HG03378 (cell line): ENCODE measurements around the gene C1orf87.

ENCODE experiments used
- ATAC-seq: cut with Tn5 transposase; IDR thresholded peaks from one replicate; pipeline ENCODE4 v1.9.1; 2021; ENCODE audit warnings: mild to moderate bottlenecking, moderate library complexity; ENCODE audit not compliant: unreplicated experiment

Gene C1orf87

DNA sequence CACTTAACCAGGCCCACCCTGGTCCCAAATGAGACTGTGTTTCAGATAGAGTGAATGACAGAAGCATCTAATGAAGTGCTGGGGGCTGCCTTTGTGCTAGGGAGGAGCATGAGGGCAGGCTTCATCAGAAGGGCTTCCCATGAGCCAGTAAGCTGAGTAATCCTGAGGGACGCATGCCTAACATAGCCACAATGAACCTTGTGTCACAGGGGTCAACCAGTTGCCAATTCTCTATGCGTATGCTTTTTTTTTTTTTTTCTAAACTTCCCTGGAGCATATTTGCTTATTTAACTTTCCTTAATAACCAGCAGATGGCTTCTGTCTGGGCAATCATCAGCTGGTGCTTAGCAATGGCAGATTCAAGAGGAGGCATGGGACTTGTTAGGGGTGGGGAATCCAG is 121.5 kb downstream of the C1orf87 start:
- no peak for ATAC-seq

DNA sequence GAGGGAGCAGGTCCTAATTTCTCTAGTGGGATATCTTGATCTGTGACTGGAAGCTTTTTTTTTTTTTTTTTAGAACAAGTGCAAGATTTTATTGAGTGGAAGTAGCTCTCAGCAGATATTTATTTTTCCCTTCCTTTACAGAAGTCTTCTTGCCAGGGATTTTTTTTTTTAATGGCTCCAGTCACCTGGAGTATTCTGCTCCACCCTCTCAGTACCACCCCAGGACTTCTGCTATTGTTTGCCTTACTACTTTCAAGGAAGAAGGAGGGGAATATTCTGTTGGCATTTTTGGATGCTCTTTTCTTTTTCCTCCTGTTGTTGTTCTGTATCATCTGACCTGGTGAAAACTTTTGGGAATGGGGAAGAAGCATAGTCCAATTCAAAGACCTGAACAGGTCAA is 123.9 kb downstream of the C1orf87 start:
- no peak for ATAC-seq

DNA sequence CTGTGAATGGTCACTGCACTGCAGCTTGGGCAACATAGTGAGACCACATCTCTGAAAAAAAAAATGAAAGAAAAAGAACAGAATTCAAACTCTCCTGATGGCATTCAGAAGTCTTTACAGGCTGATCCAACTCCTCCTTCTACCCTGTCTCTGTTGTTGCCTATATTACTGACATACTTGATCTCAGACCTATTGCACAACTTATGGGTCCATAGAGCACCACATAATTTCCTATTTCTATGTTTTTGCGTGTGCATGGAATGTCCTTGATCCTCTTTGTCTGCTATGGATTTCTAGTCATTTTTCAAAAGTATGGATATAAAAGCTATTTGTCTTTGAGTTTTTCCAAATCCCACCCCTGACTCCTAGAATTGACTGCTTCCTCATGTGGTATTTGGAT is 124.6 kb downstream of the C1orf87 start:
- ATAC-seq: no peak

DNA sequence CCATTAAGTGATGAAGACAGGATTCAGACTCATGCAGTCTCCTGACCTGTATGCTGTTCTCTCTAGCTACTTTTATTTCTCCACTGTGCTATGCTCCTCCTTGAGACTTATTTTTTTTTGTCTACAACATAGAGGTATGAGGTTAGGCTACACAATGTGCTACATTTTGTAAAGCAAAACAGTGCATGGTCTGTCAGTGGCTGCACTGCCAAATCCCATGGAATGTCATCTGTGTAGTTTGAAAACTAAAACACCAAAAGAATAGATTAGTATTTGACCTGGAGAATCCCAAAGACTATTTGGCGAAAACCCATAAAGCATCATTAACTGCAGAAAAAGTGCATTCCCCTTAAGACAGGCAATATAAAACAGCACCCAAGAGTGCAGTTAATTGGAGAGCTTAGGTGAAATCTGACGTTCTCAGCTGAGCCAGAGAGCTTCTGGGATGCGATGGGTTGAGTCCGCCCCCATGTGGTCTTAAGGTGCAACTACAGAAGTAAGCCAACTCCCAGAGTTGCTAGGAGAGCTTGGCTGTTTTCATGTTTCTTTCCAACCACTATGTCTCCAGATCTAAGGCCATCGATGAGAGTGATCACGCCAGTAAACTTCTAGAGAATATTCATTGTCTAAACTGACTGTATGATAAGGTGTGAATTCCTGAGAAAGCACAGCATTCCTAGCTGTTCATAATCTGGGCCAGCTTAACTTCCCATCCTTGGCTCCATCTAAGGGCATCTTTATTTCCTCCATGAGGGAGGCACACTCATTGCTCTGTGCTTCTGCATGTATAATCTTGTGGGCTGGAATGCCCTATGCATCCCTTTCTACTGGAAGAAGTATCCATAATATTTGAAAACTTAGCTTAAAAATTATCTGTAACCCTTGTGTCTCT is 126.3 kb downstream of the C1orf87 start:
- peak; percentile 89 for ATAC-seq

DNA sequence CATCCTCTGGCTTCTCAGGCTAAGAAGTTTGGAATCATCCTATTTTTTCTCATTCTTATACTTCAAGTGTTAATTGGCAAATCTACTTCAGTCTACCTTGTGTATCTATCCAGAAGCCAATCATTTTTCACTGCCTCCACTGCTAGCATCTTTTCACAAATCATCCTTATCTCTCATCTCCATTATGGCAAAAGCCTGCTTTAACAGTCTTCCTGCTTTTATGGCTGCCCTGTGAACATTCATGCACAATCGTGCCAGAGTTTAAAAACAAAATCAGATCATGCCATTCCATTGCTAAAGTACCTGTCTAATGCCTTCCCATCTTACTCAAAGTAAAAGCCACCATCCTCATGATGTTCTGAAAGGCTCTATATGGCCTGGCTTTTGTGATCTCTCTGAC is 127.8 kb downstream of the C1orf87 start:
- no peak for ATAC-seq
